B cell (primary cell): ENCODE results near the gene SNX24.

Source experiments
- EZH2 ChIP-seq: IDR thresholded peaks from 2 replicates; pipeline ENCODE4 v1.6.1; 2012; ENCODE audit warnings: borderline replicate concordance, low read depth, mild to moderate bottlenecking, moderate library complexity, low read length; ENCODE audit not compliant: insufficient read depth, poor library complexity, severe bottlenecking
- TF ChIP-seq, protein P1 (sequence below): fragments of 200-600 bp; IDR thresholded peaks from one replicate; pipeline ENCODE4 v1.8.0; 2022; ENCODE audit warnings: antibody characterized with exemption, mild to moderate bottlenecking

- TF ChIP-seq, protein P1, sequence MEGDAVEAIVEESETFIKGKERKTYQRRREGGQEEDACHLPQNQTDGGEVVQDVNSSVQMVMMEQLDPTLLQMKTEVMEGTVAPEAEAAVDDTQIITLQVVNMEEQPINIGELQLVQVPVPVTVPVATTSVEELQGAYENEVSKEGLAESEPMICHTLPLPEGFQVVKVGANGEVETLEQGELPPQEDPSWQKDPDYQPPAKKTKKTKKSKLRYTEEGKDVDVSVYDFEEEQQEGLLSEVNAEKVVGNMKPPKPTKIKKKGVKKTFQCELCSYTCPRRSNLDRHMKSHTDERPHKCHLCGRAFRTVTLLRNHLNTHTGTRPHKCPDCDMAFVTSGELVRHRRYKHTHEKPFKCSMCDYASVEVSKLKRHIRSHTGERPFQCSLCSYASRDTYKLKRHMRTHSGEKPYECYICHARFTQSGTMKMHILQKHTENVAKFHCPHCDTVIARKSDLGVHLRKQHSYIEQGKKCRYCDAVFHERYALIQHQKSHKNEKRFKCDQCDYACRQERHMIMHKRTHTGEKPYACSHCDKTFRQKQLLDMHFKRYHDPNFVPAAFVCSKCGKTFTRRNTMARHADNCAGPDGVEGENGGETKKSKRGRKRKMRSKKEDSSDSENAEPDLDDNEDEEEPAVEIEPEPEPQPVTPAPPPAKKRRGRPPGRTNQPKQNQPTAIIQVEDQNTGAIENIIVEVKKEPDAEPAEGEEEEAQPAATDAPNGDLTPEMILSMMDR = no peak
- TF ChIP-seq EZH2 = no peak
These were observed 156.4 kb downstream of the SNX24 start for GRCh38 chr5:123001808-123002207.
